SKM-1 treated with dmso at 0.1 percent for 144 hours (cell line): ENCODE data around the gene ASH1L.
A peak's percentile ranks its signal among the peaks of the same experiment; 100 is the strongest.
"Not testable (repeated sequence)": the region's sequence is repeated elsewhere in the genome, so short reads cannot be mapped to it uniquely, and the experiment has no call there.

Source experiments
- DNase-seq: peaks from one replicate; lab custom pipeline; 2025; ENCODE audit not compliant: unreplicated experiment; lab: John Stamatoyannopoulos, UW

ASH1L gene

GRCh38 chr1:155309423-155310021 lies 253.1 kb downstream of the ASH1L start:
- no peak for DNase-seq

- peak; percentile 100 for DNase-seq
Observed at GRCh38 chr1:155308493-155309422, 253.8 kb downstream of the ASH1L start, which contains the start of gene FDPS. Gene FDPS, plus strand, starts transcription at chr1:155308866. Its CDS starts 924 bp downstream, at chr1:155309790.

- DNase-seq = peak; percentile 25
Observed at GRCh38 chr1:155307247-155307740, 255.3 kb downstream of the ASH1L start.

- DNase-seq = no peak
Observed at GRCh38 chr1:155305881-155306391, 256.7 kb downstream of the ASH1L start.

GRCh38 chr1:155304558-155305063 lies 258.0 kb downstream of the ASH1L start:
- no peak for DNase-seq

- DNase-seq = no peak
Observed at GRCh38 chr1:155301342-155301841, 261.2 kb downstream of the ASH1L start, which contains the start of gene PKLR. Gene PKLR, minus strand, starts transcription at chr1:155301438. Its CDS starts 43 bp downstream, at chr1:155301395.

GRCh38 chr1:155300553-155301329 lies 261.9 kb downstream of the ASH1L start:
- no peak for DNase-seq

GRCh38 chr1:155300024-155300423 lies 262.6 kb downstream of the ASH1L start:
- no peak for DNase-seq

GRCh38 chr1:155297384-155297783 lies 265.2 kb downstream of the ASH1L start:
- no peak for DNase-seq

GRCh38 chr1:155296661-155297060 lies 265.9 kb downstream of the ASH1L start:
- no peak for DNase-seq

GRCh38 chr1:155295942-155296267 lies 266.7 kb downstream of the ASH1L start:
- no peak for DNase-seq

GRCh38 chr1:155295183-155295941 lies 267.2 kb downstream of the ASH1L start:
- DNase-seq = no peak

- no peak for DNase-seq
Observed at GRCh38 chr1:155294520-155295182, 268.0 kb downstream of the ASH1L start.

GRCh38 chr1:155293086-155293749 lies 269.4 kb downstream of the ASH1L start:
- DNase-seq = no peak

GRCh38 chr1:155291006-155291405 lies 271.6 kb downstream of the ASH1L start:
- not testable (repeated sequence) for DNase-seq

- no peak for DNase-seq
Observed at GRCh38 chr1:155287987-155288543, 274.5 kb downstream of the ASH1L start.

GRCh38 chr1:155286544-155286943 lies 276.1 kb downstream of the ASH1L start:
- no peak for DNase-seq

- no peak for DNase-seq
Observed at GRCh38 chr1:155285631-155286044, 277.0 kb downstream of the ASH1L start.
